ENCODE data around the gene CDC37. TPM values are rescaled to one million over a fixed set of nuclear protein-coding genes. Genes with fewer than 3 reads are reported as not detected.
A peak's percentile ranks its signal among the peaks of the same experiment; 100 is the strongest.

Gene CDC37
- total and polyA plus RNA-seq, 4 donors, result 110 to 294 (median 189) TPM

GRCh38 chr19:10433131-10433536 is 29.8 kb upstream of the CDC37 start:
- Histone ChIP-seq H3K4me3 (no peak overlapping the region), H3K4me1 (ENCODE audit: control insufficient read depth in 5 of 5, insufficient read depth in 5 of 5, low read length in 5 of 5) (peaks cover 0 to 18% (median 3%) of the 10 kb centered on the region in 5 donors), H3K36me3 (ENCODE audit: control insufficient read depth in 4 of 4, insufficient read depth in 4 of 4, low read length in 4 of 4) (no peaks in the 10 kb centered on the region), H3K27me3 (ENCODE audit: control insufficient read depth in 3 of 3, insufficient read depth in 3 of 3, low read length in 2 of 3) (peaks cover 0 to 23% (median 4%) of the 10 kb centered on the region in 3 donors), H3K27ac (ENCODE audit: low read depth in 1 of 2, low read length in 1 of 2) (peak overlapping the region in 1 of 2 donors; percentile 34), H3K9ac (ENCODE audit: insufficient read depth in 1 of 2, low read length in 2 of 2) (no peak overlapping the region), H3K9me3 (ENCODE audit: control insufficient read depth in 4 of 4, insufficient read depth in 3 of 4, low read length in 3 of 4) (no peaks in the 10 kb centered on the region)
- WGBS, 2 donors, result 89 to 94% methylated on average over 10 of the region's 10 CpGs
- no peak for DNase-seq
- ATAC-seq (ENCODE audit: insufficient read depth, low FRiP score), result no peak
- TF ChIP-seq CTCF (IDR thresholded peaks at IDR 0.05; ENCODE audit: control extremely low read depth, extremely low read depth), result no peak

GRCh38 chr19:10432736-10433130 is 29.4 kb upstream of the CDC37 start:
- WGBS, 2 donors, result 77 to 78% methylated on average over 2 of the region's 2 CpGs
- ATAC-seq (ENCODE audit: insufficient read depth, low FRiP score) (no peak), DNase-seq (no peak)
- Histone ChIP-seq H3K9ac (ENCODE audit: insufficient read depth in 1 of 2, low read length in 2 of 2) (no peak overlapping the region), H3K9me3 (ENCODE audit: control insufficient read depth in 4 of 4, insufficient read depth in 3 of 4, low read length in 3 of 4) (no peaks in the 10 kb centered on the region), H3K27ac (ENCODE audit: low read depth in 1 of 2, low read length in 1 of 2) (peak overlapping the region in 1 of 2 donors; percentile 34), H3K4me1 (ENCODE audit: control insufficient read depth in 5 of 5, insufficient read depth in 5 of 5, low read length in 5 of 5) (peaks cover 0 to 18% (median 3%) of the 10 kb centered on the region in 5 donors), H3K4me3 (no peak overlapping the region), H3K27me3 (ENCODE audit: control insufficient read depth in 3 of 3, insufficient read depth in 3 of 3, low read length in 2 of 3) (peaks cover 0 to 23% (median 4%) of the 10 kb centered on the region in 3 donors), H3K36me3 (ENCODE audit: control insufficient read depth in 4 of 4, insufficient read depth in 4 of 4, low read length in 4 of 4) (no peaks in the 10 kb centered on the region)
- no peak for TF ChIP-seq CTCF (IDR thresholded peaks at IDR 0.05; ENCODE audit: control extremely low read depth, extremely low read depth)

- 2% methylated on average over 43 to 64 of the region's 64 CpGs for WGBS, 2 donors
- Histone ChIP-seq H3K4me3 (peak overlapping the region; percentile 78), H3K27me3 (ENCODE audit: control insufficient read depth in 3 of 3, insufficient read depth in 3 of 3, low read length in 2 of 3) (peaks cover 0 to 26% (median 4%) of the 10 kb centered on the region in 3 donors), H3K36me3 (ENCODE audit: control insufficient read depth in 4 of 4, insufficient read depth in 4 of 4, low read length in 4 of 4) (no peaks in the 10 kb centered on the region), H3K9ac (ENCODE audit: insufficient read depth in 1 of 2, low read length in 2 of 2) (no peak overlapping the region), H3K9me3 (ENCODE audit: control insufficient read depth in 4 of 4, insufficient read depth in 3 of 4, low read length in 3 of 4) (no peaks in the 10 kb centered on the region), H3K27ac (ENCODE audit: low read depth in 1 of 2, low read length in 1 of 2) (peak overlapping the region in 1 of 2 donors; percentile 81), H3K4me1 (ENCODE audit: control insufficient read depth in 5 of 5, insufficient read depth in 5 of 5, low read length in 5 of 5) (peaks cover 0 to 18% (median 3%) of the 10 kb centered on the region in 5 donors)
- TF ChIP-seq CTCF (IDR thresholded peaks at IDR 0.05; ENCODE audit: control extremely low read depth, extremely low read depth), result no peak
- DNase-seq (peak; percentile 40 to 61 (median 58)), ATAC-seq (ENCODE audit: insufficient read depth, low FRiP score) (peak; percentile 63)
Measured at GRCh38 chr19:10431943-10432735, 28.8 kb upstream of the CDC37 start.
